NK-92 (cell line): ENCODE measurements around the gene TAX1BP1.

ENCODE experiments used
- DNase-seq: peaks from one replicate; lab custom pipeline; 2025; ENCODE audit not compliant: unreplicated experiment; lab: John Stamatoyannopoulos, UW

Gene TAX1BP1

GRCh38 chr7:27873981-27874957, 134.3 kb downstream of the TAX1BP1 start:
- DNase-seq = no peak

- no peak for DNase-seq
Observed at GRCh38 chr7:27875061-27875460, 135.1 kb downstream of the TAX1BP1 start.

GRCh38 chr7:27875832-27876231, 135.9 kb downstream of the TAX1BP1 start:
- DNase-seq = no peak

GRCh38 chr7:27876756-27877155, 136.8 kb downstream of the TAX1BP1 start:
- DNase-seq = no peak
